ENCODE results near the gene PRKACA. TPM values are rescaled to one million over a fixed set of nuclear protein-coding genes. Genes with fewer than 3 reads are reported as not detected.

The PRKACA gene
- total RNA-seq, 4 donors from 2014 or later: 31.5 to 56.1 (median 45.1) TPM

DNA sequence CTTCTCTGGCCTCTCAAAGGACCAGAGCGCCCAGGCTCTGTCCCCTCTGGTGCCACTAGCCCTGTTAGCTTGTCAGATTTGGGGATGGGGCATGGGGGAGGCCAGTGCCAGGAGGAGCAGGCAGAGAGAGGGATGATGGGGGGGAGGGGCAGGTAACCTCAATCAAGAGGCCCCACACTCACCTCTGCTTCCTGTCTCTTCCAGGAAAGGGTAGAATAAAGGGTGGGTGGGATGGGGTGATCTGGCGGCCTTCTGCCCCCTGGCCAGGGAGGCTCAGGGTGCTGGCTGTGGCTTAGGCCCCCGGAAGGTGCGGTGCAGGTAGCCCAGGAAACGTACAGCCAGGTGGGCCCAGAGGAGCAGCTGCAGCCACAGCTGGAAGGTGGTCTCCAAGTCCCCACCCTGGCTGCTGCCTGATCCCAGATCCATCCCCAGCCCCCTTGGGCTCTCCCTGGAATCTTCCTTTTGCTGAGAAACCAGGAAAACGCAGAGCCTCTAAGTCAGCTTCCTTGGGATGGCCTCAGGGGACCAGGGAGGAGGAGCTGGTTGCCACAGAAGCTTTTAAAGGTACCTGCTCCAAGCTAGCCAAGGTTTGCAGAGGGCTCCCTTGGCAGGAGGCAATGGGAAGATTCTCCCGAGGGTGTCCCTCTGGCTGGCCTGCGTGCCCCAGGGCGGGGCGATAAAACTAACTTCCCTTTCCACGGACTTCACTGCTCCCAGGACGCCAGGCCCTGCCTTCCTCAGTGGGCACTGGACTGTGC, 5.3 kb downstream of the PRKACA start:
- no peak for TF ChIP-seq CTCF (IDR thresholded peaks at IDR 0.05)
- DNase-seq (ENCODE audit: low spot score) (no peak), ATAC-seq (ENCODE audit: low FRiP score) (no peak)

GRCh38 chr19:14111486-14111885, 6.1 kb downstream of the PRKACA start:
- DNase-seq (ENCODE audit: low spot score): no peak
- ATAC-seq (ENCODE audit: low FRiP score): no peak
- no peak for TF ChIP-seq CTCF (IDR thresholded peaks at IDR 0.05)

- ATAC-seq (ENCODE audit: low FRiP score) (no peak), DNase-seq (ENCODE audit: low spot score) (no peak)
- TF ChIP-seq CTCF (IDR thresholded peaks at IDR 0.05): no peak
Observed at GRCh38 chr19:14110650-14111049, 6.9 kb downstream of the PRKACA start.

GRCh38 chr19:14107581-14108461, 9.7 kb downstream of the PRKACA start:
- DNase-seq (ENCODE audit: low spot score) (no peak), ATAC-seq (ENCODE audit: low FRiP score) (no peak)
- no peak for TF ChIP-seq CTCF (IDR thresholded peaks at IDR 0.05)

GRCh38 chr19:14106840-14107239, 10.7 kb downstream of the PRKACA start:
- TF ChIP-seq CTCF (IDR thresholded peaks at IDR 0.05): no peak
- no peak for DNase-seq (ENCODE audit: low spot score)
- ATAC-seq (ENCODE audit: low FRiP score): no peak

GRCh38 chr19:14105680-14106079, 11.9 kb downstream of the PRKACA start:
- ATAC-seq (ENCODE audit: low FRiP score): no peak

More at GRCh38 chr19:14105680-14106079, 11.9 kb downstream of the PRKACA start:
- TF ChIP-seq CTCF (IDR thresholded peaks at IDR 0.05): no peak
- no peak for DNase-seq (ENCODE audit: low spot score)
